GM21619 (cell line): ENCODE measurements around the gene HK1.
"Not testable (repeated sequence)": the region's sequence is repeated elsewhere in the genome, so short reads cannot be mapped to it uniquely, and the experiment has no call there.

Experiments used
- ATAC-seq: cut with Tn5 transposase; IDR thresholded peaks from one replicate; pipeline ENCODE4 v1.9.1; 2021; ENCODE audit not compliant: unreplicated experiment

The HK1 gene

GRCh38 chr10:69308304-69308703 is 30.0 kb downstream of the HK1 start:
- ATAC-seq: not testable (repeated sequence)

GRCh38 chr10:69311309-69311708 is 33.0 kb downstream of the HK1 start:
- no peak for ATAC-seq

- no peak for ATAC-seq
Observed at GRCh38 chr10:69312528-69312927, 34.2 kb downstream of the HK1 start.

- no peak for ATAC-seq
Observed at GRCh38 chr10:69315100-69315542, 36.8 kb downstream of the HK1 start.

- no peak for ATAC-seq
Observed at GRCh38 chr10:69315610-69316312, 37.5 kb downstream of the HK1 start.

- no peak for ATAC-seq
Observed at GRCh38 chr10:69316313-69317059, 38.2 kb downstream of the HK1 start.

- peak; percentile 38 for ATAC-seq
Observed at GRCh38 chr10:69317175-69317604, 38.9 kb downstream of the HK1 start.

- peak; percentile 26 for ATAC-seq
Observed at GRCh38 chr10:69317626-69318105, 39.4 kb downstream of the HK1 start.

GRCh38 chr10:69318106-69318866 is 40.0 kb downstream of the HK1 start:
- peak; percentile 79 for ATAC-seq

GRCh38 chr10:69318867-69319727 is 40.8 kb downstream of the HK1 start:
- peak; percentile 13 for ATAC-seq

- ATAC-seq: no peak
Observed at GRCh38 chr10:69319841-69320316, 41.6 kb downstream of the HK1 start.

- ATAC-seq: no peak
Observed at GRCh38 chr10:69320521-69320920, 42.2 kb downstream of the HK1 start.

GRCh38 chr10:69321039-69321715 is 42.9 kb downstream of the HK1 start:
- ATAC-seq: no peak

- ATAC-seq: no peak
Observed at GRCh38 chr10:69321865-69322264, 43.6 kb downstream of the HK1 start.

- ATAC-seq: not testable (repeated sequence)
Observed at GRCh38 chr10:69322346-69322745, 44.0 kb downstream of the HK1 start.

GRCh38 chr10:69323622-69324021 is 45.3 kb downstream of the HK1 start:
- no peak for ATAC-seq

- ATAC-seq: no peak
Observed at GRCh38 chr10:69324583-69324982, 46.3 kb downstream of the HK1 start.

- not testable (repeated sequence) for ATAC-seq
Observed at GRCh38 chr10:69325637-69326523, 47.6 kb downstream of the HK1 start.

- no peak for ATAC-seq
Observed at GRCh38 chr10:69326692-69327091, 48.4 kb downstream of the HK1 start.
